Globus pallidus (tissue), 1 donor: ENCODE results near the gene ADGRA1.

Experiments
- DNase-seq: peaks from one replicate; pipeline ENCODE4 v3.0.0-alpha.2; 2015; ENCODE audit warnings: low spot score

ADGRA1 gene

DNA sequence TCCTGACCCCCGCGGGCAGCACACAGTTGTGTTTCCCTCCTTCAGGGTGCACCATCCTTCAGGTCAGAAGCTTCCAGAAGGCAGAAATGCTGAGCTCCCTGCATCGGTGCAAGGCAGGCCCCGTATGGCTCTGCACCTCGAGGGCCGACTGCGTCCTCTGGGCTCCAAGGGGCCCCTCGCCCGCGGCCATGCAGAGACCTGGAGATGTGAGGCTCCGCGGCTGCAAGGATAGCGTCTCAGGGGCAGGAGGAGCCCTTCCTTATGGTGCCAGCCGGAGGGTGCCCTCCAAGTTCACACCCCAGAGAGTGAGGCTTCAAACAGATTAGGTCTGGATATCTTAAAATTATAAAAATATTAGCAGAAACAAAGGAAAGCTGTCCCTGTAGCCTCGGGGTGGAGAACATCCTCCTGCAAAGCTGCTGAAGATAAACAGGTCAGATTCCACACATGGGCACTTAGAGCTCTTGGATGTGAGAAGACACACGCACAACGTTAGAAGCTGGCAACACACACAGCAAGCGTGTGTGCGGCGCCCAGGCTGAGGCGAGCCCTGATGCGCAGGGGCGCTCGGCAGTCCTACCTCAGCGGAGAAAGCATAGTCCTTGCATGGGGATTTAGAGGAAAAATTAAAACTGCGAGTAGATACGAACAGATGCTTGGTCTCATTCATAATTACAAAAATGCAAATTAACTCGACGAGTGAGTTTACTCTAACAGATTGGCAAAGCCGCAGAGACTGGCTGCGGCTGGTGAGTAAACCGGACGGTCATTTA lies 92.7 kb downstream of the ADGRA1 start:
- DNase-seq = no peak

DNA sequence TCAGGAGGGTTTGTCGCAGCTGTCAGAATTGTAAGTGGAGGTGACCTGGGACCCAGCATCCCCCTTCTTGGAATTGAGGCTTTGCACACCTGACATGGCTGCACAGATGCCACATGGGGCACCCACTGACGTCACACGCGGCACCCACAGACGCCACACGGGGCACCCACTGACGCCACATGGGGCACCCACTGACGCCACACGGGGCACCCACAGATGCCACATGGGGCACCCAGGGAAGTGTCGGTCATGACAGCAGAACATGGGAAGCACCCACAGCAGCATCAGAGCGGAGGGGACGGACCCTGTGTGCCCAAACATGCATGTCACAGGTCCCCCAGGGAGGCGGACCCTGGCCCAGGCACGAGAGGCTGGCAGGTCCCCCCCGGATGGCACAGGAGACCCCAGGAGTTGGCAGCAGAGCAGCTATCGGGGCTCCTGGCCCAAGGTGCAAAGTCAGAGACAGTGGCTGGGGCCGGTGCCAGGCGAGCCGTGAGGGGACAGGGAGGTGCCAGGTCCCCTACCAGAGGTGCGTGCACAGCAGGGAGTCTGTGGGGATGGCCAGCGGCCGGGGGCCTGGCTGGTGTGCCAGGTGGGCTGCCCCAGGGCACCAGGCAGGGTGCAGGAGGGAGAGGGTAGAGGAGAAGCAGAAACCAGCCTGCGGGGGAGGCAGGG lies 93.4 kb downstream of the ADGRA1 start:
- DNase-seq = no peak
